ENCODE data around the gene TXNL4A. TPM values are rescaled to one million over a fixed set of nuclear protein-coding genes. Genes with fewer than 3 reads are reported as not detected.

TXNL4A gene, protein sequence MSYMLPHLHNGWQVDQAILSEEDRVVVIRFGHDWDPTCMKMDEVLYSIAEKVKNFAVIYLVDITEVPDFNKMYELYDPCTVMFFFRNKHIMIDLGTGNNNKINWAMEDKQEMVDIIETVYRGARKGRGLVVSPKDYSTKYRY
- 201 and 216 TPM in 2 replicates for total RNA-seq (2021)
- Bru-seq, nascent RNA, result percentile 76 among the genes with signal in this experiment
- BruChase-seq, experiment 1, labeled RNA remaining after a 2-hour chase, result percentile 75 among the genes with signal in this experiment
- percentile 77 among the genes with signal in this experiment for BruChase-seq, experiment 2, labeled RNA remaining after a 6-hour chase
- long read RNA-seq, transcript TXNL4A-201 (3 exons, 3,504 nt), result major isoform, 205 of 271 reads
- long read RNA-seq, transcript TXNL4A-208 (2 exons, 752 nt), result minor isoform, 27 of 271 reads
- long read RNA-seq, partial matches to known transcripts, result 24 of 271 reads
- long read RNA-seq, other reads (novel, unspliced or antisense), result 8 of 271 reads

DNA sequence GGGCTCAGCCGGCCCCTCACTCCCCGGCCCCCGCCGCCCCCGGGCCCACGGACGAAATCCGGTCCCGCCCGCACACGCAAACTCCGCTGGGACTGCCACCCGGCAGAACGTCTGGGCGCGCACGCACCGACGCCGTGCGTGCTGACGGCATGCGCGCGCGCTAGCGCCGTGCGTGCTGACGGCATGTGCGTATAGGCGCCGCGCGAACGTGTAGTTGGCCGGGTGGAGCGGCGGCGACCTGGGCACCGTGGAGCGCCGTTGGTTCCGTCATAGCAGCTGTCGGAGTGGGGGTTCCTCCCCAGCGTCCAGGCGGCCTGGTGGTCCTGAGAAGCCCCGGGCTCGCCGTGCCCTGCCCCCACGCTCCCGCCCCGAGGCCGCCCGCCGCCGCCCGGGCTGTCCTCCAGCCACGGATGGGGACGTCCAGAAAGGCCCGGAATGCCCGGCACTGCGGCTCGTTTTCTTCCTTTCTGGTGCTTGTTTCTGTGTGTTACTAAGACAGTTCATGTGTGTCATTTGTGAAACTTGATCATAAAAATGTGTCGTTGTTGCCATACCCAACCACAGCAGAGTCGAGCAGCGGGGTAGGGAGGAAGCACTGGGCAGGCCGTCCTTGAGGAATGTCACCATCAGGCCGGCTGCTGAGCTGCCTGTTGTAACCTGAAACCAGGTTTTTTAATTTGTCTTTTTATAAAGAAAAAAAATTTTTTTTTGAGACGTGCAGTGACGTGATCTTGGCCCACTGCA, at the start of gene TXNL4A:
Gene TXNL4A (minus strand): TSS at position 113 of the 744 bp plus-strand sequence. CDS start 171 bp downstream, outside the sequence.
- Histone ChIP-seq H3K9me3 (ENCODE audit: low read depth, low read length, poor library complexity, severe bottlenecking) (no peaks in the 10 kb centered on the region), H3K4me1 (ENCODE audit: insufficient read depth, low read length, poor library complexity, severe bottlenecking) (peaks cover 11% of the 10 kb centered on the region), H3K27ac (ENCODE audit: low read depth, low read length, poor library complexity, severe bottlenecking) (peak within 1 kb of the TSS; percentile 94), H3K4me3 (ENCODE audit: low read depth, low read length, poor library complexity, severe bottlenecking) (peak within 1 kb of the TSS; percentile 90), H3K27me3 (replicated peaks; ENCODE audit: insufficient read depth, low read depth, low read length, poor library complexity) (no peaks in the 10 kb centered on the region), H3K36me3 (ENCODE audit: insufficient read depth, low read length, poor library complexity, severe bottlenecking) (peaks cover 18% of the 10 kb centered on the region)
- TSS peak; percentile 86 for BruUV-seq (replicated peaks)
- no peak for TF ChIP-seq EZH2 (IDR thresholded peaks at IDR 0.05; ENCODE audit: borderline replicate concordance, low read depth, low read length, poor library complexity, severe bottlenecking)
- TF ChIP-seq, protein P1, sequence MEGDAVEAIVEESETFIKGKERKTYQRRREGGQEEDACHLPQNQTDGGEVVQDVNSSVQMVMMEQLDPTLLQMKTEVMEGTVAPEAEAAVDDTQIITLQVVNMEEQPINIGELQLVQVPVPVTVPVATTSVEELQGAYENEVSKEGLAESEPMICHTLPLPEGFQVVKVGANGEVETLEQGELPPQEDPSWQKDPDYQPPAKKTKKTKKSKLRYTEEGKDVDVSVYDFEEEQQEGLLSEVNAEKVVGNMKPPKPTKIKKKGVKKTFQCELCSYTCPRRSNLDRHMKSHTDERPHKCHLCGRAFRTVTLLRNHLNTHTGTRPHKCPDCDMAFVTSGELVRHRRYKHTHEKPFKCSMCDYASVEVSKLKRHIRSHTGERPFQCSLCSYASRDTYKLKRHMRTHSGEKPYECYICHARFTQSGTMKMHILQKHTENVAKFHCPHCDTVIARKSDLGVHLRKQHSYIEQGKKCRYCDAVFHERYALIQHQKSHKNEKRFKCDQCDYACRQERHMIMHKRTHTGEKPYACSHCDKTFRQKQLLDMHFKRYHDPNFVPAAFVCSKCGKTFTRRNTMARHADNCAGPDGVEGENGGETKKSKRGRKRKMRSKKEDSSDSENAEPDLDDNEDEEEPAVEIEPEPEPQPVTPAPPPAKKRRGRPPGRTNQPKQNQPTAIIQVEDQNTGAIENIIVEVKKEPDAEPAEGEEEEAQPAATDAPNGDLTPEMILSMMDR (conservative IDR thresholded peaks at IDR 0.05; ENCODE audit: low read depth, low read length), result no peak
- POLR2A ChIA-PET (ENCODE audit: low non-redundant PET), result no interaction called here
- CTCF ChIA-PET, result interaction anchor here (0.7 kb wide), 1 partner anchor 208 kb away, joined by 3 read pairs; no protein-coding TSS in a partner anchor
- peak; percentile 93 for DNase-seq (ENCODE audit: low spot score)
- intact Hi-C loops (cut with micrococcal nuclease; ENCODE audit: unreplicated experiment), result loop anchor here (2.0 kb wide), 1 partner anchor 46 kb away; the partner anchor contains the start of gene RBFA

DNA sequence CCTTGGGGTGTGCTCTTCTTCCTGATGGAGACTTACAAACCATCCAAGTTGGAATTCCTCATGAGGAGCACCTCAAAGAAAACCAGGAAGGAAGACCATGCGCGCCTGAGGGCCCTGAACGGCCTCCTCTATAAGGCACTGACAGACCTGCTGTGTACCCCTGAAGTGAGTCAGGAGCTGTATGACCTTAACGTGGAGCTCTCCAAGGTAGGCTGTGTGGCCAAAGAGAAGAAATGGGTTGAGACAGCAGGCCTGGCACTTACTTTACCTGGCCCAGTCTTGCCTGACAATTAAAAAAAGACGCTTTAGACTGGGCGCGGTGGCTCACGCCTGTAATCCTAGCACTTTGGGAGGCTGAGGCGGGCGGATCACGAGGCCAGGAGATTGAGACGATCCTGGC, 48.9 kb upstream of the TXNL4A start:
- Histone ChIP-seq H3K4me3 (ENCODE audit: low read depth, low read length, poor library complexity, severe bottlenecking) (no peak overlapping the region), H3K9me3 (ENCODE audit: low read depth, low read length, poor library complexity, severe bottlenecking) (no peaks in the 10 kb centered on the region), H3K27ac (ENCODE audit: low read depth, low read length, poor library complexity, severe bottlenecking) (no peak overlapping the region), H3K27me3 (replicated peaks; ENCODE audit: insufficient read depth, low read depth, low read length, poor library complexity) (no peaks in the 10 kb centered on the region), H3K36me3 (ENCODE audit: insufficient read depth, low read length, poor library complexity, severe bottlenecking) (no peaks in the 10 kb centered on the region), H3K4me1 (ENCODE audit: insufficient read depth, low read length, poor library complexity, severe bottlenecking) (peaks cover 9% of the 10 kb centered on the region)
- DNase-seq (ENCODE audit: low spot score), result no peak
- ChIA-PET CTCF (no interaction called here), POLR2A (ENCODE audit: low non-redundant PET) (no interaction called here)
- intact Hi-C loops (cut with micrococcal nuclease; ENCODE audit: unreplicated experiment), result loop anchor here (10.0 kb wide), 1 partner anchor 642 kb away; the partner anchor contains the start of gene NFATC1
- no TSS peak for BruUV-seq (replicated peaks)
- no peak for TF ChIP-seq EZH2 (IDR thresholded peaks at IDR 0.05; ENCODE audit: borderline replicate concordance, low read depth, low read length, poor library complexity, severe bottlenecking)

DNA sequence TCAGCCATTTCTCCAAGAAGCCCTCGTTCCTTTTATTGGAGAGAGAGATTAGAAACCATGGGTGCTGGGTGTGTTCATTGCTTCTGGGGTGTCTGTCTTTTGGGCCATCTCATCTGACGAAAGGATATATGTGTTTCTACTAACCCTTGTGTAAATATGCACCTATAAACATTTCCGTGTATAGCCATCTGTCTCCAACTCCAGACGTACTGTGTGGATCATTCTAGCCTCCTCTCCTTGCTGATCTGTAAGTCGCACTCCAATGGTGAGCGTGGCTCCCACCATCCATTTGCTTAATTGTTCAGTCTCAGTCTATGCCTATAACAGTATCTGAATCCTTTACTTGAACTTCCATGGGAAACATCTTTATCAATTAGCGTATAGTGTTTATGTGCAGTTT, 47.6 kb upstream of the TXNL4A start:
- Histone ChIP-seq H3K4me3 (ENCODE audit: low read depth, low read length, poor library complexity, severe bottlenecking) (peak overlapping the region; percentile 79), H3K4me1 (ENCODE audit: insufficient read depth, low read length, poor library complexity, severe bottlenecking) (peaks cover 9% of the 10 kb centered on the region), H3K27ac (ENCODE audit: low read depth, low read length, poor library complexity, severe bottlenecking) (no peak overlapping the region), H3K36me3 (ENCODE audit: insufficient read depth, low read length, poor library complexity, severe bottlenecking) (no peaks in the 10 kb centered on the region), H3K27me3 (replicated peaks; ENCODE audit: insufficient read depth, low read depth, low read length, poor library complexity) (no peaks in the 10 kb centered on the region), H3K9me3 (ENCODE audit: low read depth, low read length, poor library complexity, severe bottlenecking) (no peaks in the 10 kb centered on the region)
- POLR2A ChIA-PET (ENCODE audit: low non-redundant PET), result no interaction called here
- CTCF ChIA-PET, result no interaction called here
- TF ChIP-seq EZH2 (IDR thresholded peaks at IDR 0.05; ENCODE audit: borderline replicate concordance, low read depth, low read length, poor library complexity, severe bottlenecking), result no peak
- TF ChIP-seq, protein P1 (conservative IDR thresholded peaks at IDR 0.05; ENCODE audit: low read depth, low read length), result no peak
- intact Hi-C loops (cut with micrococcal nuclease; ENCODE audit: unreplicated experiment), result loop anchor here (2.0 to 10.0 kb wide), 2 partner anchors 47 to 641 kb away; partner anchors contain the start of genes NFATC1 and TXNL4A
- DNase-seq (ENCODE audit: low spot score), result no peak
- no TSS peak for BruUV-seq (replicated peaks)

All from A673 (cell line).